GM10266 (cell line): ENCODE measurements around the gene MYT1.

Experiments used
- DNase-seq: peaks from one replicate; pipeline ENCODE4 v3.0.0; 2012; ENCODE audit errors: extremely low spot score
- TF ChIP-seq, protein P1 (sequence below): IDR thresholded peaks from 2 replicates; pipeline ENCODE4 v1.5.1; 2012; ENCODE audit warnings: mild to moderate bottlenecking, low read depth; ENCODE audit not compliant: control insufficient read depth, insufficient read depth; ENCODE audit errors: missing control alignments

MYT1 gene

DNA sequence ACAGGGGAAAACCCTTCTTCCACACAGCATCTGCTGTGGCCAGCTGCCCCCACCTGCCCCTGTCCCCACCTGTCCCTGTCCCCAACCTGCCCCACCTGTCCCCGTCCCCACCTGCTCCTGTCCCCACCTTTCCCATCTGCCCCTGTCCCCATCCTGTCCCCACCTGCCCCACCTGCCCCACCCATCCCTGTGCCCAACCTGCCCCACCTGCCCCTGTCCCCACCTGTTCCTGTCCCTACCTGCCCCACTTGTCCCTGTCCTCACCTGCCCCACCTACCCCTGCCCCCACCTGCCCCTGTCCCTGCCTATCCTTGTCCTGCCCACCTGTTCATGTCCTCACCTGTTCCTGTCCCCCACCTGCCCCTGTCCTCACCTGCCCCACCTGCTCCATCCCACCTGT lies 6.4 kb upstream of the MYT1 start:
- TF ChIP-seq, protein P1, sequence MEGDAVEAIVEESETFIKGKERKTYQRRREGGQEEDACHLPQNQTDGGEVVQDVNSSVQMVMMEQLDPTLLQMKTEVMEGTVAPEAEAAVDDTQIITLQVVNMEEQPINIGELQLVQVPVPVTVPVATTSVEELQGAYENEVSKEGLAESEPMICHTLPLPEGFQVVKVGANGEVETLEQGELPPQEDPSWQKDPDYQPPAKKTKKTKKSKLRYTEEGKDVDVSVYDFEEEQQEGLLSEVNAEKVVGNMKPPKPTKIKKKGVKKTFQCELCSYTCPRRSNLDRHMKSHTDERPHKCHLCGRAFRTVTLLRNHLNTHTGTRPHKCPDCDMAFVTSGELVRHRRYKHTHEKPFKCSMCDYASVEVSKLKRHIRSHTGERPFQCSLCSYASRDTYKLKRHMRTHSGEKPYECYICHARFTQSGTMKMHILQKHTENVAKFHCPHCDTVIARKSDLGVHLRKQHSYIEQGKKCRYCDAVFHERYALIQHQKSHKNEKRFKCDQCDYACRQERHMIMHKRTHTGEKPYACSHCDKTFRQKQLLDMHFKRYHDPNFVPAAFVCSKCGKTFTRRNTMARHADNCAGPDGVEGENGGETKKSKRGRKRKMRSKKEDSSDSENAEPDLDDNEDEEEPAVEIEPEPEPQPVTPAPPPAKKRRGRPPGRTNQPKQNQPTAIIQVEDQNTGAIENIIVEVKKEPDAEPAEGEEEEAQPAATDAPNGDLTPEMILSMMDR, result no peak

DNA sequence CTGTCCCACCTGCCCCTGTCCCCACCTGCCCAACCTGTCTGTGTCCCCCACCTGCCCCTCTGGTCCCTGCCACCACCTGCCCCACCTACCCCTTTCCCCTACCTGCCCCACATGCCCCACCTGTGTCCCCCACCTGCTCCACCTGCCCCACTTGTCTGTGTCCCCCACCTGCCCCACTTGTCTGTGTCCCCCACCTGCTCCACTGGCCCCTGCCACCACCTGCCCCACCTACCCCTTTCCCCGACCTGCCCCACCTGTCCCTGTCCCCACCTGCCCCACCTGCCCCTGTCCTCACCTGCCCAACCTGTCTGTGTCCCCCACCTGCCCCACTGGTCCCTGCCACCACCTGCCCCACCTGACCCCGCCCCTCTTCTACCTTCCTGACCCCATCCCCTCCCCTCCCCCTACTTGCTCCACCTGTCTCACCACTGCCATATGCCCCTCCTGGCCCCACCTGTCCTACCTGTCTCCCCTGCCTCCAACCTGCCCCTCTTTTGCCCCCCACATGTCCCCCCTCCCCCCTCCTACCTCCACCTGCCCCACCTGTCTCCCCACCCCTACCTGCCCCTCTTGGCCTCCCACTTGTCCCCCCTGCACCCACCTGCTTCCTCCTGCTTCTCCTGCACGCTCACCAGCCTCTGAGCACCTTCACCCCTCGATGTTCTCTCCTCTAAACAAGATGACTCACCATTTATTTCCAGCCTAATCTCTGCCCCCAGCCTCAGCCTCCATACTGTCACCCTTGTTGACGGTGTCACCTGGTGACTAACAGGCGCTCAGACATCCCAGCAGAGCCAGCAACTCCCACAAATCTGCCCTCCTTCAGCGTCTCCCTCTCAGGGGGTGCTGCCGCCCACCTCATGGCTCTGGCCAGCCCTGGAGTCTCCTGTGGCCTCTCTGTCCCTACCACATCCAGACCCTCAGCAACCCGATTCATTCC lies 5.6 kb upstream of the MYT1 start:
- TF ChIP-seq, protein P1, result no peak
- no peak for DNase-seq

More for the DNA sequence above, 6.4 kb upstream of the MYT1 start:
- no peak for DNase-seq

DNA sequence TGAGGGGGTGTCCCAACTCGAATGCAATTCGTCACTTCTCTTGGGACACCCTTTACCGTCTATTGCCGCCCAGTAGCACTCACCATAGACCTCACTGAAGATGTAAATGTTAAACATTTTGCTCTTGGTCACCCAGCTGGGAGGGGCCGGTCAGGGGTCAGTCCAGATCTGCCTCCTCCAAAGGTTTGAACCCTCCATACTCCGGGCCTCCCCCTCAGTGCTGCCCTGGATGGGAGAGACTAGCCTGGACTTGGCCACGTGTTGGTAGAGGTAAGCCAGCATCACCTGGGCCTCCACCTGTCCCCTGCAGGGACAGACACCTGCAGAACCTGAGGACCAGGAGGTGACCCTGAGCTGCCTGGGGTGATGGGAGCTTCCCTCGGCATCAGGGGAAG lies 5.0 kb upstream of the MYT1 start:
- TF ChIP-seq, protein P1, result no peak
- no peak for DNase-seq

DNA sequence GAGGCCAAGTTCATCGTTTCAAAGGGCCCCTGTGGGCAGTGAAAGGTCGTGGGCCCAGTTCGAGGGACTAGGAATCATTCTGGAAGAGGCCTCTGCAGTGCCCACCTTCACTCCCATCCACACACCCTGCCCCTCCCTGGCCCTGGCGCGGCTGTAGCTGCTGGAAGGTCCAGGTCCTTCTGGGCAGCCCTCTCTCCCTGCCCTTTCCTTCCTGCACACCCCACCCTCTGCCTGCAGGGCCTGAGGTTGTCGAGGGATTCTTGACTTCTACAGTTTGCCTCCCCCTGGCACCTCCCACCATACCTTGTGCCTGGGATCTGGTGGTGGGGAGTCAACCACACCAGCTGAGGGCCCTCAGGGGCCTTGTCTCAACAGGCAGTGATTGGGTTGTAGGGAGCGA lies 4.5 kb upstream of the MYT1 start:
- TF ChIP-seq, protein P1, result no peak
- DNase-seq, result no peak

DNA sequence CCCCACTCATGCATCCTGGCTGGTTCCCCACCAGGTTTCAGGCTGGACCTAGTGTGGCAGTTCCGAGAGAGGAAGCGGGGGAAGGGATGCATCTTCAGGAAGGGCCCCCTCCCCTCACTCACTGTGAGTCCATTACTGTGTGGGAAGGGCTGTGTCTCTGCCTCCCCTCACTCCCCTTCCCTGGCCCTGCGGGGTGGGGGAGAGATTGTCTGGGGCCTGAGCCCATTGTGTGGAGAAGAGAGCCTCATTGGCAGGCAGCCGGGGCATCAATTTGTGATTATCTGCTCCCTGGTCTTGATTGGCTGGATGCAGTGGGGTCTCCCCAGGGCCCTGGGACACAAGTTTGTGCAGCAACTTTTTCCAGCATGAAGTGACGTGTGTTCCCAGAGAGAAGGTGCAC lies 4.1 kb upstream of the MYT1 start:
- no peak for DNase-seq
- TF ChIP-seq, protein P1, result no peak

DNA sequence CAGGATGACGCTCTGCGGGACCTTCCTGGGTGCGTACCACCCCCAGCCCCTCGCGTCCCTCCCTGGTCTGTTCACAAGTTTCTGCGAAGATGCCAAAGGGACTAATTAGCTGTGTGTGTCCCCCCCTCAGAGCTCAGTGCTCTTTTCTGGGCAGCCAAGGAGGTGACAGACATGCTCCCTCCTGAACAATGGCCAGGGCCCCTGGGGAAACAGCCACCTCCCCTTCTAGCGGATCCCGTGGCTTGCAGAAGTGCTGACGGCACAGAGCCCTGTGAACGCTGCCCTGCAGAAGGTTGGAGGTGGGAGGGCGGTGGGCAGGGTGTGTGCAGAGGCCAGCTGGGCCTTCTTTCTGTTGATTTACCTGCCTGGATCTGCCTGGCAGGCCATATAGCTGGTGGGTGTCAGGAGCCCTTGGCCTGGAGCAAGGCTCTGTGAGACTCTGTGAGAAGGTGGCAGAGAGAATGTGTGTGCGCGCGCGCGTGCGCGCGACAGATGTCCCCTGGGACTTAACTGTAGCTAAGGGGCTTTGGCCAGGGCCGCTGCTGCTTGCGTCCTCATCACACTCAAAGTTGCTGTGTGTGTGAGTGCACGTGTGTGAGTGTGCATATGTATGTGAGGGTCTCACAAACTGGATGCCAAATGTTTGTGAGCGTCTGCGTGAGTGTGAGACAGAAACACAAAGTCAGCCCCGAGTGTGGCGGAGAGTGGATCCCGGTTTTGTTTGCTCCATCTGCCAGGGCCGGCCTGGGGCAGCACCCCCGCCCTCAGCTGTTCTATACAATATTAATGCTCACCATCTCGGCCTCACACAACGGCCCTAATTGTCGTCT lies 3.5 kb upstream of the MYT1 start:
- TF ChIP-seq, protein P1, result no peak
- no peak for DNase-seq
